Stimulated activated naive CD4-positive, alpha-beta T cell treated with Interleukin-2 at 50 U/mL for 16 hours (primary cell): ENCODE results near the gene GBX2.
"Not testable (repeated sequence)": the region's sequence is repeated elsewhere in the genome, so short reads cannot be mapped to it uniquely, and the experiment has no call there.

Source experiments
- DNase-seq: peaks from one replicate; lab custom pipeline; 2025; lab: John Stamatoyannopoulos, UW

Gene GBX2

GRCh38 chr2:236156095-236156859 is 11.9 kb downstream of the GBX2 start:
- no peak for DNase-seq

- DNase-seq, result no peak
Measured at GRCh38 chr2:236155406-236155805, 12.8 kb downstream of the GBX2 start.

- DNase-seq, result no peak
Measured at GRCh38 chr2:236146436-236146835, 21.8 kb downstream of the GBX2 start.

- DNase-seq, result no peak
Measured at GRCh38 chr2:236143811-236144210, 24.4 kb downstream of the GBX2 start.

- not testable (repeated sequence) for DNase-seq
Measured at GRCh38 chr2:236141616-236142015, 26.6 kb downstream of the GBX2 start.

GRCh38 chr2:236137066-236137465 is 31.1 kb downstream of the GBX2 start:
- DNase-seq, result no peak

- no peak for DNase-seq
Measured at GRCh38 chr2:236136538-236136937, 31.6 kb downstream of the GBX2 start.

GRCh38 chr2:236133410-236134012 is 34.7 kb downstream of the GBX2 start:
- DNase-seq, result no peak

- DNase-seq, result no peak
Measured at GRCh38 chr2:236131073-236131692, 37.0 kb downstream of the GBX2 start.

GRCh38 chr2:236130349-236130998 is 37.7 kb downstream of the GBX2 start:
- no peak for DNase-seq

- no peak for DNase-seq
Measured at GRCh38 chr2:236129935-236130334, 38.3 kb downstream of the GBX2 start.

GRCh38 chr2:236128321-236128720 is 39.9 kb downstream of the GBX2 start:
- no peak for DNase-seq

- no peak for DNase-seq
Measured at GRCh38 chr2:236127010-236127409, 41.2 kb downstream of the GBX2 start.

GRCh38 chr2:236125541-236125940 is 42.6 kb downstream of the GBX2 start:
- no peak for DNase-seq

- no peak for DNase-seq
Measured at GRCh38 chr2:236124182-236124893, 43.8 kb downstream of the GBX2 start.

- no peak for DNase-seq
Measured at GRCh38 chr2:236123716-236124115, 44.5 kb downstream of the GBX2 start.

- no peak for DNase-seq
Measured at GRCh38 chr2:236122236-236122635, 46.0 kb downstream of the GBX2 start.

- no peak for DNase-seq
Measured at GRCh38 chr2:236121546-236121945, 46.6 kb downstream of the GBX2 start.

- no peak for DNase-seq
Measured at GRCh38 chr2:236120829-236121228, 47.4 kb downstream of the GBX2 start.

- DNase-seq, result no peak
Measured at GRCh38 chr2:236120141-236120601, 48.0 kb downstream of the GBX2 start.

GRCh38 chr2:236119476-236119875 is 48.7 kb downstream of the GBX2 start:
- no peak for DNase-seq

- DNase-seq, result no peak
Measured at GRCh38 chr2:236119003-236119402, 49.2 kb downstream of the GBX2 start.
